Tibial nerve (tissue), 3 donors: Measurements from ENCODE around the gene PLAAT1.

Source experiments
- CTCF ChIP-seq, 5 experiments: fragments of 200-600 bp in 3 of 5; fragments of 450-650 bp in 2 of 5; sonication (generic) in 3 of 5; IDR thresholded peaks; one replicate each; pipeline ENCODE4 v1.5.1; 2016 to 2019; ENCODE audit warnings: antibody characterized with exemption in 5 of 5, mild to moderate bottlenecking in 3 of 5, moderate library complexity in 2 of 5
- POLR2A ChIP-seq, 2 donors: fragments of 450-650 bp; IDR thresholded peaks; one replicate each; pipeline ENCODE4 v1.6.1; 2017; ENCODE audit warnings: antibody characterized with exemption in 2 of 2, mild to moderate bottlenecking in 2 of 2, moderate library complexity in 2 of 2

DNA sequence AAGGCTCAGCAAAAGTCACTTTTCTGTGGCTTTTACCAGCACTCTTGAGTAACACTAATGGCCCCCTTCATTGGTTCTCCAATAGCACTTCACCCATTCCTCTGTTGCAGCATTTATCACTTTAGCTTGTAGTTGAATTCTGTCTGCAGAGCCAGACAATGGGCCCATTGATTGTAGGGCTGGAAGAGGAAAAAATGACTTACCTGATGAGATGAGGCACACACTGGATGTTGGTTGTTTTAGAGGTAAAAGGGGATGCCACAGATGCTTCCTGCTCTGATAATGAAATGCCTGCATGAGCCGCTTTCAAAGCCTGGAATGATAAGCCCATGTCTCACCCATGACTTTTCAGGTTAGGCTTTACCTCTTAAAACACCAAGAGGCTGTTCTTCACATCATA lies 64.3 kb downstream of the PLAAT1 start:
- no peak for TF ChIP-seq CTCF (IDR thresholded peaks at IDR 0.05)
- no peak for TF ChIP-seq POLR2A (IDR thresholded peaks at IDR 0.05)
